Measurements from ENCODE around the gene TRIM2.

Gene TRIM2

DNA sequence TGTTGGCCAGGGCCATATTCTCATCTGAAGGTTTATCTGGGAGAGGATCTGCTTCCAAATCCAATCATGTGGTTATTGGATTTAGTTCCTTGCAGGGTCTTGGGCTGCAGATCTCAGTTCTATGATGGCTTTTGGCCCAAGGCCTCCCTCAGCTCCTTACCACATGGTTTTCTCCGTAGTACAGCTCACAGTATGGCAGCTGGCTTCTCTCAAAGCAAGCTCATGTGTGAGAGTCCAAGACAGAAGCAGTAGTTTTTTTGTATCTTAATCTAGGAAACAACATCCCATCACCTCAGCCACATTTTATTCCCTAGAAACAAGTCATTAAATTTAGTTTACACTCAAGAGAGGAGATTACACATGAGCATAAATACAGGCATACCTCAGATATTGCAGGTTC, 164.8 kb downstream of the TRIM2 start:
- no peak for DNase-seq (ENCODE audit: insufficient read length, low spot score)
- FAIRE-seq: no peak
- TF ChIP-seq CTCF (IDR thresholded peaks at IDR 0.05; ENCODE audit: insufficient read depth, missing control alignments): no peak

DNA sequence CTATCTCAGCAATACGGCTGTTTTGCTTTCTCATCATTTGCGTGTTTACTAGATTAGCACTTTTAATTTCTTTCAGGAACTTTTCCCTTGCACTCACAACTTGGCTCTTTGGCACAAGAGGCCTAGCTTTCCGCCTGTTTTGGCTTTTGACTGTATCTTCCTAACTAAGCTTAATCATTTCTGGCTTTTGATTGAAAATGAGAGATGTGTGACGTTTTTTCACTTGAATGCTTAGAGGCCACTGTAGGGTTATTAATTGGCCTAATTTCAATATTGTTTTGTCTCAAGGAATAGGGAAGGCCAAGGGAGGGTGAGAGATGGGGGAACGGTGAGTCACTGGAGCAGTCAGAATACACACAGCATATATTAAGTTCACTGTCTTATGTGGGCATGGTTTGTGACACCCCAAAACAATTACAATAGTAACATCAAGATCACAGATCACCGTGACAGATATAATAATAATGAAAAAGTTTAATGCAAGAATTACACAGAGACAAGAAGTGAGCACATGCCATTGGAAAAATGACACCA, 167.5 kb downstream of the TRIM2 start:
- no peak for TF ChIP-seq CTCF (IDR thresholded peaks at IDR 0.05; ENCODE audit: insufficient read depth, missing control alignments)
- DNase-seq (ENCODE audit: insufficient read length, low spot score) (no peak), FAIRE-seq (no peak)

GRCh38 chr4:153372967-153373562, 168.8 kb downstream of the TRIM2 start:
- TF ChIP-seq CTCF (IDR thresholded peaks at IDR 0.05; ENCODE audit: insufficient read depth, missing control alignments): no peak
- FAIRE-seq (no peak), DNase-seq (ENCODE audit: insufficient read length, low spot score) (no peak)

GRCh38 chr4:153374442-153374841, 170.2 kb downstream of the TRIM2 start:
- FAIRE-seq (no peak), DNase-seq (ENCODE audit: insufficient read length, low spot score) (no peak)
- no peak for TF ChIP-seq CTCF (IDR thresholded peaks at IDR 0.05; ENCODE audit: insufficient read depth, missing control alignments)

DNA sequence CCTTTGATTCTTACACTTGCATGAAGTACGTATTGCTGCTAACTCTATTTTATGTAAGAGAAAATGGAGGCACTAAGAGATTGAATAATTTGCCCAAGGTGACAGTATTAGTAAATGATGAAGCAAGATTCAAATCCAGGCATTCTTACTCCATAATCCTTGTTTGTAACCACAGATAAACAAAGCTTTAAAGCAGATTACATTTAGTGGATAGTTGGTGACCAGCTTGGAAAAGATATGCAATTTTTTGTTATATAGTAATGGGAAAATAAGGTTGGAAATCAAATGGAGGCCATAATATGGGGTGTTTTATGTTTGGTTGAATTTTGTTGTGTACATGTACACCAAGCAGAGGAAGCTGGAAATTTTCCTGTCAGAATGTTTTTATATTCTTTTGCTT, 171.1 kb downstream of the TRIM2 start:
- no peak for TF ChIP-seq CTCF (IDR thresholded peaks at IDR 0.05; ENCODE audit: insufficient read depth, missing control alignments)
- peak; percentile 6 for FAIRE-seq
- no peak for DNase-seq (ENCODE audit: insufficient read length, low spot score)

DNA sequence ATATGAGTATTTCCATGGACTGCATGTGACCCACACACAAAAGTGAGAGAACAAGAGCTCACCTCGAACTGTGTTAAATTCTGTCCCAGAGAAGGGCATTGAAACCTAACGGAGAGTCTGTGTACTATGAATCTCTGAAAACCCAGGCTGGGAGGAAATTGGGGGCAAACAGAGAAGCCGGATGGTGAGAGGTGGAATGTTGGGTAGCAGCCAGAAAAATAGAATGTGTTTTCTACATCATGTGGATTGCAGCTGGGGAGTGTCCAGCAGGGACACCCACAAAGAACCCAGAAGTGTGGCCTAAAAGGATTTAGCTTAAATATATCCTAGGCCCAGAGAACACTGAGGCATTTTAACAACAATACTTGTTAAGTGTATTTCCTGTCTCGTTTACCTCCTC, 178.9 kb downstream of the TRIM2 start:
- DNase-seq (ENCODE audit: insufficient read length, low spot score): no peak
- no peak for FAIRE-seq
- no peak for TF ChIP-seq CTCF (IDR thresholded peaks at IDR 0.05; ENCODE audit: insufficient read depth, missing control alignments)

DNA sequence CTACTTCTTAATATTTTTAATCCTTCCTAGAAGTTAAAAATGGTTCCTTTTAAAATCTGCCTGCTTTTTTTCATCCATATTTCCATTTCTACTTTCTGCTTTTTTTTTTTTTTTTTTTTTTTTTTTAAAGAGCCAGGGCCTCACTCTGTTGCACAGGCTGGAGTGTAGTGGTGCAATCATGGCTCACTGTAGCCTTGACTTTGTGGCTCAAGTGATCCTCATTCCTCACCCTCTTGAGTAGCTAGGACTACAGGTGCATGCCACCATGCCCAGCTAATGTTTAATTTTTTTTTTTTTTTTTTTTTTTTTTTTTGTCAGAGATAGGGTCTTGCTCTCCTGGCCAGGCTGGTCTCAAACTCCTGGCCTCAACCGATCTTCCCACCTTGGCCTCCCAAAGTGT, 179.9 kb downstream of the TRIM2 start:
- TF ChIP-seq CTCF (IDR thresholded peaks at IDR 0.05; ENCODE audit: insufficient read depth, missing control alignments): no peak
- DNase-seq (ENCODE audit: insufficient read length, low spot score): no peak
- no peak for FAIRE-seq

All from D721Med (cell line).